GM19328 (cell line): ENCODE measurements around the gene ZNF587.
"Not testable (repeated sequence)": the region's sequence is repeated elsewhere in the genome, so short reads cannot be mapped to it uniquely, and the experiment has no call there.

Source experiments
- ATAC-seq: cut with Tn5 transposase; IDR thresholded peaks from one replicate; pipeline ENCODE4 v1.9.1; 2021; ENCODE audit warnings: mild to moderate bottlenecking, moderate library complexity; ENCODE audit not compliant: unreplicated experiment

ZNF587 gene

GRCh38 chr19:57849666-57850473 lies at the start of gene ZNF587:
TSS of gene ZNF587 (plus strand) at chr19:57849859. CDS start at chr19:57850039, 180 bp downstream.
- ATAC-seq = peak; percentile 91

- no peak for ATAC-seq
Observed at GRCh38 chr19:57800696-57801095, 49.0 kb upstream of the ZNF587 start.

GRCh38 chr19:57802269-57802668 lies 47.4 kb upstream of the ZNF587 start:
- no peak for ATAC-seq

GRCh38 chr19:57803265-57803593 lies 46.4 kb upstream of the ZNF587 start:
- ATAC-seq = no peak

GRCh38 chr19:57803594-57804325 lies 45.9 kb upstream of the ZNF587 start:
- ATAC-seq = no peak

GRCh38 chr19:57807541-57807940 lies 42.1 kb upstream of the ZNF587 start:
- ATAC-seq = no peak

- ATAC-seq = not testable (repeated sequence)
Observed at GRCh38 chr19:57810410-57811295, 39.0 kb upstream of the ZNF587 start.

- no peak for ATAC-seq
Observed at GRCh38 chr19:57812226-57812625, 37.4 kb upstream of the ZNF587 start.

- not testable (repeated sequence) for ATAC-seq
Observed at GRCh38 chr19:57812975-57813820, 36.5 kb upstream of the ZNF587 start.

- no peak for ATAC-seq
Observed at GRCh38 chr19:57813919-57814504, 35.6 kb upstream of the ZNF587 start.

GRCh38 chr19:57814505-57815246 lies 35.0 kb upstream of the ZNF587 start, which contains the start of gene ZNF552:
TSS of gene ZNF552 (minus strand) at chr19:57814913. CDS start at chr19:57814743, 170 bp downstream.
- ATAC-seq = peak; percentile 47

- no peak for ATAC-seq
Observed at GRCh38 chr19:57815247-57816075, 34.2 kb upstream of the ZNF587 start.

GRCh38 chr19:57816652-57817051 lies 33.0 kb upstream of the ZNF587 start:
- ATAC-seq = no peak

- no peak for ATAC-seq
Observed at GRCh38 chr19:57817976-57818375, 31.7 kb upstream of the ZNF587 start.

- ATAC-seq = no peak
Observed at GRCh38 chr19:57818378-57818777, 31.3 kb upstream of the ZNF587 start.

- peak; percentile 84 for ATAC-seq
Observed at GRCh38 chr19:57819475-57820148, 30.0 kb upstream of the ZNF587 start.

- ATAC-seq = no peak
Observed at GRCh38 chr19:57820599-57820998, 29.1 kb upstream of the ZNF587 start.

- not testable (repeated sequence) for ATAC-seq
Observed at GRCh38 chr19:57821095-57821494, 28.6 kb upstream of the ZNF587 start.
